T-cell (primary cell): ENCODE data around the gene ITPR1. TPM values are rescaled to one million over a fixed set of nuclear protein-coding genes. Genes with fewer than 3 reads are reported as not detected.
"Not testable (repeated sequence)": the region's sequence is repeated elsewhere in the genome, so short reads cannot be mapped to it uniquely, and the experiment has no call there.

Experiments used
- ATAC-seq, 4 experiments: fragments of 200-7000 bp in 3 of 4; fragments of 150-1000 bp in 1 of 4; cut with Tn5 transposase; replicated peaks in 1 of 4; 1 replicate in 3 of 4; 2 replicates in 1 of 4; pipeline ENCODE4 v1.10.0; 2021; ENCODE audit warnings: moderate library complexity in 3 of 4, mild to moderate bottlenecking in 2 of 4, moderate number of reproducible peaks in 1 of 4
- CTCF ChIA-PET, 2 donors: fragments of 300-600 bp; sonication (Branson Sonifier 250); formaldehyde crosslinking; loops; one replicate each; lab custom pipeline; 2022; ENCODE audit warnings: antibody characterized with exemption in 2 of 2; lab: Charles Lee
- POLR2A ChIA-PET, 2 donors: fragments of 300-600 bp; sonication (Branson Sonifier 250); formaldehyde crosslinking; loops; one replicate each; lab custom pipeline; 2022; ENCODE audit warnings: antibody characterized with exemption in 2 of 2; lab: Charles Lee
- DNase-seq, 35 experiments: peaks; one replicate each; pipeline versions ENCODE4 v3.0.0 to v3.0.0-alpha.2; 2013 to 2023
- H3K27ac ChIP-seq: one replicate; pipeline ENCODE4 v1.5.1; 2013; ENCODE audit warnings: low read length
- H3K27me3 ChIP-seq, 2 experiments: replicated peaks in 1 of 2; 1 replicate in 1 of 2; 2 replicates in 1 of 2; pipeline versions ENCODE4 v1.6.1 to v1.7.0; 2013; ENCODE audit warnings: low read length in 1 of 2, mixed read lengths in 1 of 2; ENCODE audit not compliant: control insufficient read depth in 2 of 2, insufficient read depth in 2 of 2; ENCODE audit errors: extremely low read depth in 1 of 2
- H3K36me3 ChIP-seq, 2 donors: 1 replicate in 1 of 2; 2 replicates in 1 of 2; pipeline versions ENCODE4 v1.6.1 to v1.7.0; 2013; ENCODE audit warnings: low read length in 1 of 2; ENCODE audit not compliant: control insufficient read depth in 2 of 2, insufficient read depth in 1 of 2; ENCODE audit errors: extremely low read depth in 1 of 2
- H3K4me1 ChIP-seq, 2 experiments: 1 replicate in 1 of 2; 2 replicates in 1 of 2; pipeline versions ENCODE4 v1.6.1 to v1.7.0; 2013; ENCODE audit warnings: low read length in 2 of 2, mixed read lengths in 1 of 2; ENCODE audit not compliant: insufficient read depth in 2 of 2, control insufficient read depth in 1 of 2; ENCODE audit errors: extremely low read depth in 1 of 2
- H3K4me3 ChIP-seq, 2 donors: 1 replicate in 1 of 2; 2 replicates in 1 of 2; pipeline versions ENCODE4 v1.5.1 to v1.7.0; 2013; ENCODE audit warnings: mild to moderate bottlenecking in 2 of 2, low read length in 1 of 2, moderate library complexity in 1 of 2; ENCODE audit not compliant: control insufficient read depth in 1 of 2; ENCODE audit errors: extremely low read depth in 1 of 2
- H3K9me3 ChIP-seq: 2 replicates; pipeline ENCODE4 v1.7.0; 2013
- H3K27ac Mint-ChIP-seq, 2 donors: one replicate each; pipeline ENCODE4 v1.8.0; 2020 to 2021; ENCODE audit warnings: mild to moderate bottlenecking in 2 of 2, mixed read lengths in 2 of 2
- H3K27me3 Mint-ChIP-seq, 2 donors: one replicate each; pipeline ENCODE4 v1.8.0; 2021 to 2022; ENCODE audit warnings: mixed read lengths in 2 of 2
- H3K36me3 Mint-ChIP-seq: one replicate; pipeline ENCODE4 v1.8.0; 2021; ENCODE audit warnings: mixed read lengths
- H3K4me1 Mint-ChIP-seq, 3 donors: one replicate each; pipeline ENCODE4 v1.8.0; 2020 to 2022; ENCODE audit warnings: mixed read lengths in 3 of 3, mild to moderate bottlenecking in 1 of 3
- H3K4me3 Mint-ChIP-seq, 3 donors: one replicate each; pipeline ENCODE4 v1.8.0; 2020 to 2022; ENCODE audit warnings: mild to moderate bottlenecking in 3 of 3, mixed read lengths in 3 of 3, moderate library complexity in 3 of 3
- H3K9me3 Mint-ChIP-seq, 3 donors: one replicate each; pipeline ENCODE4 v1.8.0; 2020 to 2022; ENCODE audit warnings: mixed read lengths in 3 of 3
- WGBS: methylation state at CpG from one replicate; pipeline ENCODE4 v1.1.5; 2013; ENCODE audit warnings: missing lambda C conversion rate; ENCODE audit not compliant: insufficient coverage; 5-methylcytosine and 5-hydroxymethylcytosine counted together
- total RNA-seq, 35 experiments: library from RNA in 6 of 35; stranded (reverse) in 6 of 35; fragments of 120-200 nt in 1 of 35; gene quantifications; one replicate each; pipeline versions ENCODE4 v1.2.1 to v1.2.4 and lab custom pipeline; 2013 to 2026

ITPR1 gene
- total RNA-seq, 5 donors from 2014 or later (not counting 1 experiment from before 2014, with no cell fraction given) = 53.8 to 105 (median 73.1) TPM

- H3K9me3 ChIP-seq, H3K4me1 Mint-ChIP-seq, CTCF ChIA-PET, H3K27me3 Mint-ChIP-seq, ATAC-seq, H3K27me3 ChIP-seq, H3K4me3 ChIP-seq, H3K27ac ChIP-seq, H3K4me3 Mint-ChIP-seq, H3K4me1 ChIP-seq, H3K27ac Mint-ChIP-seq, DNase-seq: not testable (repeated sequence)
- no CpG with 5 or more reads among the region's 2 CpGs for WGBS
- H3K9me3 Mint-ChIP-seq = peaks cover 0 to 22% (median 3%) of the 10 kb centered on the region in 3 donors
- peaks cover 87% of the 10 kb centered on the region for H3K36me3 Mint-ChIP-seq
- H3K36me3 ChIP-seq = peaks cover 11 to 30% of the 10 kb centered on the region in 2 donors
- POLR2A ChIA-PET = interaction anchor here in 1 of 2 donors (0.6 kb wide), 1 partner anchor 65 kb away, joined by 4 read pairs; no protein-coding TSS in a partner anchor
These were observed 269.5 kb downstream of the ITPR1 start for GRCh38 chr3:4762481-4763230.

- CTCF ChIA-PET = interaction anchor here (0.5 to 0.7 kb wide), 3 partner anchors 49 to 96 kb away, joined by 3 to 4 read pairs (median 3); no protein-coding TSS in a partner anchor
- Histone ChIP-seq H3K4me1 (no peaks in the 10 kb centered on the region), H3K4me3 (no peak overlapping the region), H3K27ac (no peak overlapping the region), H3K9me3 (no peaks in the 10 kb centered on the region), H3K36me3 (peaks cover 11 to 35% of the 10 kb centered on the region in 2 donors), H3K27me3 (no peaks in the 10 kb centered on the region)
- Mint-ChIP-seq H3K4me3 (no peak overlapping the region), H3K9me3 (peaks cover 0 to 22% (median 3%) of the 10 kb centered on the region in 3 donors), H3K27ac (no peak overlapping the region), H3K4me1 (peaks cover 0 to 4% (median 3%) of the 10 kb centered on the region in 3 donors), H3K36me3 (peaks cover 88% of the 10 kb centered on the region), H3K27me3 (no peaks in the 10 kb centered on the region)
- POLR2A ChIA-PET = interaction anchor here (0.6 to 0.7 kb wide), 2 partner anchors 66 to 128 kb away, joined by 3 to 4 read pairs; no protein-coding TSS in a partner anchor
- ATAC-seq (no peak), DNase-seq (no peak)
- 99% methylated on average over 10 of the region's 21 CpGs for WGBS
These were observed 270.6 kb downstream of the ITPR1 start for GRCh38 chr3:4763604-4764247.

- Mint-ChIP-seq H3K4me3 (no peak overlapping the region), H3K27me3 (no peaks in the 10 kb centered on the region), H3K4me1 (peaks cover 0 to 3% (median 0%) of the 10 kb centered on the region in 3 donors), H3K9me3 (peaks cover 0 to 22% (median 3%) of the 10 kb centered on the region in 3 donors), H3K27ac (no peak overlapping the region), H3K36me3 (peaks cover 80% of the 10 kb centered on the region)
- Histone ChIP-seq H3K27me3 (no peaks in the 10 kb centered on the region), H3K4me3 (no peak overlapping the region), H3K4me1 (no peaks in the 10 kb centered on the region), H3K9me3 (no peaks in the 10 kb centered on the region), H3K27ac (no peak overlapping the region), H3K36me3 (peaks cover 7 to 34% of the 10 kb centered on the region in 2 donors)
- WGBS = 94% methylated on average over 3 of the region's 3 CpGs
- CTCF ChIA-PET = no interaction called here
- DNase-seq = no peak
- POLR2A ChIA-PET = no interaction called here
- no peak for ATAC-seq
These were observed 272.1 kb downstream of the ITPR1 start for GRCh38 chr3:4765212-4765611.

- no peak overlapping the region for H3K27ac Mint-ChIP-seq
- POLR2A ChIA-PET = no interaction called here
These were observed 273.1 kb downstream of the ITPR1 start for GRCh38 chr3:4766263-4766662.

GRCh38 chr3:4766716-4767499, 273.8 kb downstream of the ITPR1 start:
- ATAC-seq (no peak), DNase-seq (no peak)
- POLR2A ChIA-PET = interaction anchor here in 1 of 2 donors (0.7 kb wide), 1 partner anchor 188 kb away, joined by 3 read pairs; no protein-coding TSS in a partner anchor
- no peaks in the 10 kb centered on the region for H3K27me3 ChIP-seq
- H3K4me1 ChIP-seq = no peaks in the 10 kb centered on the region
- WGBS = 93% methylated on average over 3 of the region's 6 CpGs
- H3K9me3 ChIP-seq = no peaks in the 10 kb centered on the region
- Mint-ChIP-seq H3K27ac (no peak overlapping the region), H3K4me3 (no peak overlapping the region), H3K4me1 (peaks cover 0 to 3% (median 0%) of the 10 kb centered on the region in 3 donors), H3K36me3 (peaks cover 77% of the 10 kb centered on the region), H3K27me3 (no peaks in the 10 kb centered on the region), H3K9me3 (peaks cover 0 to 22% (median 3%) of the 10 kb centered on the region in 3 donors)
- peaks cover 7 to 26% of the 10 kb centered on the region in 2 donors for H3K36me3 ChIP-seq
- no peak overlapping the region for H3K27ac ChIP-seq
- CTCF ChIA-PET = no interaction called here
- H3K4me3 ChIP-seq = no peak overlapping the region

More at GRCh38 chr3:4766263-4766662, 273.1 kb downstream of the ITPR1 start:
- no peak overlapping the region for H3K4me3 Mint-ChIP-seq
- peaks cover 0 to 22% (median 3%) of the 10 kb centered on the region in 3 donors for H3K9me3 Mint-ChIP-seq
- ATAC-seq (no peak), DNase-seq (no peak)
- WGBS = 95% methylated on average over 4 of the region's 4 CpGs
- H3K27me3 Mint-ChIP-seq = no peaks in the 10 kb centered on the region
- peaks cover 7 to 29% of the 10 kb centered on the region in 2 donors for H3K36me3 ChIP-seq
- H3K36me3 Mint-ChIP-seq = peaks cover 81% of the 10 kb centered on the region
- H3K9me3 ChIP-seq = no peaks in the 10 kb centered on the region
- H3K27ac ChIP-seq = no peak overlapping the region
- no peaks in the 10 kb centered on the region for H3K27me3 ChIP-seq
- no peaks in the 10 kb centered on the region for H3K4me1 ChIP-seq
- CTCF ChIA-PET = interaction anchor here in 1 of 2 donors (0.6 kb wide), 1 partner anchor 55 kb away, joined by 3 read pairs; no protein-coding TSS in a partner anchor
- H3K4me1 Mint-ChIP-seq = peaks cover 0 to 3% (median 0%) of the 10 kb centered on the region in 3 donors
- H3K4me3 ChIP-seq = no peak overlapping the region
